H1 (cell line): ENCODE measurements around the gene C3orf80. TPM values are rescaled to one million over a fixed set of nuclear protein-coding genes. Genes with fewer than 3 reads are reported as not detected.

Experiments
- CTCF ChIA-PET: fragments of 300-600 bp; sonication (Branson Sonifier 250); formaldehyde crosslinking; loops from one replicate; lab custom pipeline; 2021; ENCODE audit not compliant: partially characterized antibody; lab: Charles Lee
- POLR2A ChIA-PET: fragments of 300-600 bp; sonication (Branson Sonifier 250); formaldehyde crosslinking; loops from one replicate; lab custom pipeline; 2021; ENCODE audit warnings: inconsistent platforms; ENCODE audit not compliant: partially characterized antibody; lab: Charles Lee
- DNase-seq, 2 experiments: peaks; one replicate each; pipeline versions ENCODE4 v3.0.0 to v3.0.0-alpha.2; 2010 to 2022; ENCODE audit warnings: low spot score in 2 of 2, low read depth in 1 of 2, mixed read lengths in 1 of 2
- FAIRE-seq: peaks from 2 replicates; lab custom pipeline; 2011; peaks lifted over from hg19 to GRCh38; lab: Jason Lieb, UNC
- H2AFZ ChIP-seq: 2 replicates; pipeline ENCODE4 v1.8.1; 2012; ENCODE audit warnings: low read length, inconsistent platforms
- H2AK5ac ChIP-seq: 2 replicates; pipeline ENCODE4 v1.6.1; 2013; ENCODE audit warnings: low read depth, low read length
- H2BK120ac ChIP-seq: replicated peaks from 2 replicates; pipeline ENCODE3; 2013; ENCODE audit warnings: low read depth, low read length, inconsistent platforms
- H2BK12ac ChIP-seq: 2 replicates; pipeline ENCODE4 v1.6.1; 2013; ENCODE audit warnings: low read depth, low read length
- H2BK15ac ChIP-seq: 2 replicates; pipeline ENCODE4 v1.6.1; 2013; ENCODE audit warnings: low read length
- H2BK20ac ChIP-seq: 2 replicates; pipeline ENCODE4 v1.6.1; 2013; ENCODE audit warnings: low read length
- H2BK5ac ChIP-seq: 2 replicates; pipeline ENCODE4 v1.6.1; 2013; ENCODE audit warnings: low read depth, low read length
- H3K14ac ChIP-seq: 2 replicates; pipeline ENCODE4 v1.6.1; 2013; ENCODE audit warnings: inconsistent platforms; ENCODE audit not compliant: insufficient read length
- H3K18ac ChIP-seq: 2 replicates; pipeline ENCODE4 v1.6.1; 2013; ENCODE audit warnings: low read length; ENCODE audit errors: extremely low read depth
- H3K23ac ChIP-seq: 2 replicates; pipeline ENCODE4 v1.6.1; 2013; ENCODE audit warnings: inconsistent platforms; ENCODE audit not compliant: insufficient read length
- H3K23me2 ChIP-seq: 2 replicates; pipeline ENCODE4 v1.6.1; 2013; ENCODE audit warnings: low read depth, low read length
- H3K27ac ChIP-seq: 2 replicates; pipeline ENCODE4 v1.6.1; 2011; ENCODE audit warnings: low read depth, low read length, inconsistent platforms
- H3K27me3 ChIP-seq, 4 experiments: replicated peaks in 1 of 4; 1 replicate in 1 of 4; 2 replicates in 3 of 4; pipeline versions ENCODE4 v1.6.1 to v1.8.1; 2011 to 2013; ENCODE audit warnings: low read length in 3 of 4, mild to moderate bottlenecking in 3 of 4, inconsistent platforms in 2 of 4, mixed read lengths in 2 of 4, moderate library complexity in 1 of 4; ENCODE audit not compliant: control insufficient read depth in 3 of 4, insufficient read depth in 3 of 4; ENCODE audit errors: extremely low read depth in 1 of 4
- H3K36me3 ChIP-seq, 4 experiments: 2 replicates each; pipeline versions ENCODE4 v1.6.1 to v1.8.1; 2011 to 2013; ENCODE audit warnings: mild to moderate bottlenecking in 4 of 4, low read length in 3 of 4, moderate library complexity in 2 of 4, control low read depth in 1 of 4, inconsistent platforms in 1 of 4; ENCODE audit not compliant: insufficient read depth in 4 of 4, control insufficient read depth in 2 of 4
- H3K4ac ChIP-seq: replicated peaks from 2 replicates; pipeline ENCODE3; 2013; ENCODE audit warnings: low read length, low read depth, mixed read lengths, inconsistent platforms; ENCODE audit not compliant: insufficient read length
- H3K4me1 ChIP-seq, 4 experiments: replicated peaks in 1 of 4; 1 replicate in 1 of 4; 2 replicates in 3 of 4; pipeline versions ENCODE4 v1.6.1 to v1.8.1; 2011 to 2013; ENCODE audit warnings: low read length in 3 of 4, inconsistent platforms in 2 of 4, mixed read lengths in 1 of 4; ENCODE audit not compliant: insufficient read depth in 4 of 4, control insufficient read depth in 3 of 4
- H3K4me2 ChIP-seq, 2 experiments: 2 replicates each; pipeline versions ENCODE4 v1.6.1 to v1.8.1; 2011 to 2013; ENCODE audit warnings: low read depth in 2 of 2, low read length in 2 of 2, control low read depth in 1 of 2, inconsistent platforms in 1 of 2, mild to moderate bottlenecking in 1 of 2; ENCODE audit not compliant: insufficient read depth in 1 of 2
- H3K4me3 ChIP-seq, 4 experiments: fragments of 200-600, 300-600 bp in 1 of 4; sonication (generic), shearing (Covaris generic), sonication (Bioruptor Twin) in 1 of 4; 2 replicates each; pipeline versions ENCODE4 v1.5.1 to v1.8.1; 2011 to 2016; ENCODE audit warnings: low read length in 4 of 4, low read depth in 3 of 4, control low read depth in 2 of 4, inconsistent platforms in 2 of 4, mild to moderate bottlenecking in 2 of 4, mixed read lengths in 1 of 4, moderate library complexity in 1 of 4; ENCODE audit not compliant: insufficient read depth in 2 of 4; ENCODE audit errors: extremely low read depth in 1 of 4
- H3K56ac ChIP-seq: replicated peaks from 2 replicates; pipeline ENCODE3; 2013; ENCODE audit warnings: low read depth, mild to moderate bottlenecking, mixed read lengths, low read length, inconsistent platforms; ENCODE audit not compliant: insufficient read length
- H3K79me1 ChIP-seq: 2 replicates; pipeline ENCODE4 v1.6.1; 2013; ENCODE audit warnings: low read depth, low read length, control low read depth
- H3K79me2 ChIP-seq, 2 experiments: 2 replicates each; pipeline versions ENCODE4 v1.6.1 to v1.8.1; 2012 to 2013; ENCODE audit warnings: low read length in 2 of 2, mild to moderate bottlenecking in 2 of 2, inconsistent platforms in 1 of 2; ENCODE audit not compliant: insufficient read depth in 2 of 2, control insufficient read depth in 1 of 2
- H3K9ac ChIP-seq, 4 experiments: replicated peaks in 1 of 4; 1 replicate in 1 of 4; 2 replicates in 3 of 4; pipeline versions ENCODE4 v1.6.1 to v1.8.1; 2011 to 2013; ENCODE audit warnings: low read depth in 3 of 4, low read length in 3 of 4, control low read depth in 2 of 4, mild to moderate bottlenecking in 2 of 4, moderate library complexity in 2 of 4, inconsistent platforms in 1 of 4; ENCODE audit errors: extremely low read depth in 1 of 4
- H3K9me3 ChIP-seq, 2 experiments: 2 replicates each; pipeline versions ENCODE4 v1.6.1 to v1.8.1; 2012 to 2013; ENCODE audit warnings: mild to moderate bottlenecking in 2 of 2, moderate library complexity in 2 of 2, control low read depth in 1 of 2, inconsistent platforms in 1 of 2, low read depth in 1 of 2, low read length in 1 of 2, mixed read lengths in 1 of 2; ENCODE audit not compliant: insufficient read depth in 2 of 2
- H4K20me1 ChIP-seq, 2 experiments: replicated peaks in 1 of 2; 2 replicates each; pipeline versions ENCODE3 to v1.8.1; 2011 to 2013; ENCODE audit warnings: inconsistent platforms in 2 of 2, low read length in 2 of 2, mild to moderate bottlenecking in 1 of 2; ENCODE audit not compliant: insufficient read depth in 2 of 2, control insufficient read depth in 1 of 2
- H4K5ac ChIP-seq: 2 replicates; pipeline ENCODE4 v1.6.1; 2013; ENCODE audit warnings: low read length, low read depth, mixed read lengths, inconsistent platforms; ENCODE audit not compliant: insufficient read length
- H4K8ac ChIP-seq: 2 replicates; pipeline ENCODE4 v1.8.0; 2013; ENCODE audit warnings: mild to moderate bottlenecking, moderate library complexity, low read length, inconsistent platforms; ENCODE audit not compliant: insufficient read depth; ENCODE audit errors: extremely low read depth
- H4K91ac ChIP-seq: replicated peaks from 2 replicates; pipeline ENCODE3; 2013; ENCODE audit warnings: low read length, mixed read lengths, inconsistent platforms; ENCODE audit not compliant: insufficient read length
- ASH2L ChIP-seq: fragments of 200-600, 300-600 bp; sonication (generic); IDR thresholded peaks from one replicate; pipeline ENCODE4 v1.7.1; 2017; ENCODE audit warnings: low read length
- CBX5 ChIP-seq: fragments of 300-800, 300-1000 bp; sonication (generic); IDR thresholded peaks from 2 replicates; pipeline ENCODE4 v1.7.1; 2016; ENCODE audit warnings: antibody characterized with exemption, low read length, low read depth
- CBX8 ChIP-seq: fragments of 300-800, 300-1000 bp; sonication (generic); IDR thresholded peaks from 2 replicates; pipeline ENCODE4 v1.7.1; 2016; ENCODE audit warnings: low read depth, low read length, borderline replicate concordance
- CHD1 ChIP-seq: IDR thresholded peaks from 2 replicates; pipeline ENCODE4 v1.6.1; 2012; ENCODE audit warnings: low read depth, low read length, improper control_type of control experiment
- CHD2 ChIP-seq: IDR thresholded peaks from 2 replicates; pipeline ENCODE4 v1.6.1; 2012; ENCODE audit warnings: low read length, improper control_type of control experiment
- EP300 ChIP-seq, 2 experiments: IDR thresholded peaks; 1 replicate in 1 of 2; 2 replicates in 1 of 2; pipeline ENCODE4 v1.6.1; 2011 to 2012; ENCODE audit warnings: low read depth in 2 of 2, low read length in 2 of 2, mild to moderate bottlenecking in 2 of 2, borderline replicate concordance in 1 of 2, inconsistent platforms in 1 of 2, moderate library complexity in 1 of 2
- KDM1A ChIP-seq: fragments of 200-600, 300-600 bp; sonication (generic); IDR thresholded peaks from 2 replicates; pipeline ENCODE4 v1.7.1; 2016; ENCODE audit warnings: mild to moderate bottlenecking, low read length, borderline replicate concordance
- RFX5 ChIP-seq: IDR thresholded peaks from 2 replicates; pipeline ENCODE4 v1.6.1; 2011; ENCODE audit warnings: low read depth, low read length, improper control_type of control experiment, borderline replicate concordance
- SAP30 ChIP-seq: fragments of 300-600 bp; sonication (generic); IDR thresholded peaks from 2 replicates; pipeline ENCODE4 v1.7.1; 2012; ENCODE audit warnings: low read length, moderate library complexity, mild to moderate bottlenecking, inconsistent platforms; ENCODE audit not compliant: insufficient read depth, insufficient replicate concordance
- SIRT6 ChIP-seq: IDR thresholded peaks from one replicate; pipeline ENCODE4 v1.7.1; 2012; ENCODE audit warnings: low read length, inconsistent platforms
- TCF12 ChIP-seq: IDR thresholded peaks from 2 replicates; pipeline ENCODE4 v1.6.1; 2011; ENCODE audit warnings: low read depth, mild to moderate bottlenecking, low read length
- TEAD4 ChIP-seq: IDR thresholded peaks from 2 replicates; pipeline ENCODE4 v1.6.1; 2012; ENCODE audit warnings: low read depth, low read length, inconsistent platforms, mixed read lengths
- USF2 ChIP-seq: IDR thresholded peaks from 2 replicates; pipeline ENCODE4 v1.6.1; 2011; ENCODE audit warnings: low read length, improper control_type of control experiment
- WGBS, 2 experiments: shearing (Covaris generic) in 1 of 2; methylation state at CpG; one replicate each; pipeline versions ENCODE4 v1.1.6 to v1.1.7; 2013 to 2015; ENCODE audit warnings: low lambda C conversion rate in 2 of 2, mixed read lengths in 2 of 2, inconsistent platforms in 1 of 2, low coverage in 1 of 2, missing lambda C conversion rate in 1 of 2; ENCODE audit not compliant: insufficient replicate concordance in 2 of 2, insufficient coverage in 1 of 2, insufficient read length in 1 of 2; ENCODE audit errors: extremely low coverage in 1 of 2, missing lambda C conversion rate in 1 of 2; 5-methylcytosine and 5-hydroxymethylcytosine counted together
- polyA plus RNA-seq, 7 experiments: library from polyadenylated mRNA; depleted of rRNA in 3 of 7; stranded (reverse) in 5 of 7; unstranded in 2 of 7; fragments of >200 nt in 5 of 7; fragments of 200-250 nt in 2 of 7; gene quantifications; 1 replicate in 5 of 7; 2 replicates in 1 of 7; 4 replicates in 1 of 7; pipeline versions ENCODE4 v1.2.1 to v1.2.3, GENCODE V29; 2011 to 2013; ENCODE audit warnings: missing spikeins in 2 of 7, mixed read lengths in 2 of 7
- total RNA-seq: library from RNA; stranded (reverse); fragmentation: NEBNext Ultra II Directional; extraction: Animal tissue kit (Norgen Biotek cat#: 25700); gene quantifications from 2 replicates; pipeline ENCODE4 v1.2.1, GENCODE V29; 2021
- TF ChIP-seq, protein P1 (sequence below): IDR thresholded peaks from 2 replicates; pipeline ENCODE4 v1.6.1; 2012; ENCODE audit warnings: inconsistent platforms

Gene C3orf80
- total and polyA plus RNA-seq, 2 of the 8 experiments (the other 6 are each of a cell fraction or from before 2014, with no cell fraction given) = 0.57 to 1.1 TPM

- no peaks in the 10 kb centered on the region for H3K9me3 ChIP-seq
- no peak overlapping the region for H3K18ac ChIP-seq
- no peak overlapping the region for H4K91ac ChIP-seq
- no peak overlapping the region for H3K27ac ChIP-seq
- no peak for TF ChIP-seq EP300 (IDR thresholded peaks at IDR 0.05; ENCODE audit: borderline replicate concordance in 1 of 2, low read depth in 2 of 2, low read length in 2 of 2)
- no peak for TF ChIP-seq RFX5
- TF ChIP-seq ASH2L = no peak
- no peak for TF ChIP-seq SIRT6
- TF ChIP-seq CHD1 = no peak
- no peak for TF ChIP-seq CBX5
- TF ChIP-seq CBX8 = no peak
- no peak for TF ChIP-seq CHD2
- no peak for TF ChIP-seq KDM1A
- TF ChIP-seq, protein P1, sequence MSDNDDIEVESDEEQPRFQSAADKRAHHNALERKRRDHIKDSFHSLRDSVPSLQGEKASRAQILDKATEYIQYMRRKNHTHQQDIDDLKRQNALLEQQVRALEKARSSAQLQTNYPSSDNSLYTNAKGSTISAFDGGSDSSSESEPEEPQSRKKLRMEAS = no peak
- TF ChIP-seq TCF12 = no peak
- no peak for TF ChIP-seq USF2
- TF ChIP-seq SAP30 = no peak
- TF ChIP-seq TEAD4 = no peak
- TF ChIP-seq, all 59 proteins: peak for 0
- Histone ChIP-seq H4K20me1 (no peaks in the 10 kb centered on the region), H2BK15ac (no peak overlapping the region), H2BK5ac (no peak overlapping the region), H3K4me2 (no peak overlapping the region), H2BK12ac (no peak overlapping the region), H2AK5ac (no peak overlapping the region), H3K23me2 (no peaks in the 10 kb centered on the region), H3K14ac (no peak overlapping the region), H2BK20ac (no peak overlapping the region), H3K4me1 (no peaks in the 10 kb centered on the region), H4K8ac (no peak overlapping the region), H2AFZ (no peak overlapping the region), H3K79me1 (no peaks in the 10 kb centered on the region), H3K36me3 (no peaks in the 10 kb centered on the region; a peak in 1 of 8 replicates), H3K4me3 (no peak overlapping the region), H3K56ac (no peak overlapping the region), H3K4ac (no peak overlapping the region), H3K9ac (no peak overlapping the region), H3K27me3 (no peaks in the 10 kb centered on the region), H3K23ac (no peak overlapping the region), H3K79me2 (no peaks in the 10 kb centered on the region), H2BK120ac (no peak overlapping the region), H4K5ac (no peak overlapping the region)
- 90% methylated on average over 1 of the region's 1 CpG; no CpG with 5 or more reads in 1 of the 2 experiments for WGBS, 2 experiments
- ChIA-PET POLR2A (no interaction called here), CTCF (interaction anchor here (0.5 to 3.6 kb wide), 3 partner anchors 10 to 180 kb away, joined by 3 to 21 read pairs (median 3); no protein-coding TSS in a partner anchor)
- FAIRE-seq = no peak
- DNase-seq = no peak
These were observed 12.0 kb upstream of the C3orf80 start for GRCh38 chr3:160213191-160213590.
